ENCODE measurements around the gene SAT1. TPM values are rescaled to one million over a fixed set of nuclear protein-coding genes. Genes with fewer than 3 reads are reported as not detected.

SAT1 gene
- total RNA-seq, 1 experiment from 2014 or later, result 448 TPM

DNA sequence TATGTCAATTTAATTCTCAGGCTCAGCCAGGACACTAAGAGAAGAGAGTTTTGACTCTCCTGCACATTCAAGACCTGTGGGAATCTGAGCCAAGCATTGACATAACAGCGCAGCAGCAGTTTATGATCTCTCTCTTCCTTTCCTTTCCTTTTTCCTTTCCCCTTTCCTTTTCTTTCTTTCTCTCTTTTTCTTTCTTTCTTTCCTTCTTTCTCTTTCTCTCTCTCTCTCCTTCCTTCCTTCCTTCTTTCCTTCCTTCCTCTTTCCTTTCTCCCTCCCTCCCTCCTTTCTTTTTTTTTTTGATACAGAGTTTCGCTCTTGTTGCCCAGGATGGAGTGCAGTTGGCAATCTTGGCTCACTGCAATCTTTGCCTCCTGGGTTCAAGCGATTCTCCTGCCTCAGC lies 21.6 kb downstream of the SAT1 start:
- Histone ChIP-seq H3K36me3 (ENCODE audit: low read depth, low read length) (no peaks in the 10 kb centered on the region), H3K9me3 (ENCODE audit: low read length) (no peaks in the 10 kb centered on the region), H3K4me2 (ENCODE audit: low read length) (peak overlapping the region; percentile 71), H4K20me1 (ENCODE audit: low read length) (no peaks in the 10 kb centered on the region), H3K27ac (ENCODE audit: low read length) (peak overlapping the region; percentile 97), H3K27me3 (ENCODE audit: low read length) (no peaks in the 10 kb centered on the region), H3K9ac (ENCODE audit: low read length) (peak overlapping the region; percentile 84), H2AFZ (ENCODE audit: low read length) (no peak overlapping the region), H3F3A (ENCODE audit: low read length, unreplicated experiment) (peaks cover 8% of the 10 kb centered on the region), H3K4me1 (ENCODE audit: insufficient read depth, low read length) (peaks cover 46% of the 10 kb centered on the region), H3K9me2 (replicated peaks; ENCODE audit: low read length) (no peaks in the 10 kb centered on the region), H3K4me3 (ENCODE audit: low read length) (peak overlapping the region; percentile 17), H3K79me2 (ENCODE audit: low read length) (no peaks in the 10 kb centered on the region)
- no TSS peak for BruUV-seq (replicated peaks)
- ChIA-PET CTCF (no interaction called here), POLR2A (ENCODE audit: unreplicated experiment) (no interaction called here)
- ATAC-seq (peak; percentile 10), DNase-seq (no peak)
- TF ChIP-seq, protein P1, sequence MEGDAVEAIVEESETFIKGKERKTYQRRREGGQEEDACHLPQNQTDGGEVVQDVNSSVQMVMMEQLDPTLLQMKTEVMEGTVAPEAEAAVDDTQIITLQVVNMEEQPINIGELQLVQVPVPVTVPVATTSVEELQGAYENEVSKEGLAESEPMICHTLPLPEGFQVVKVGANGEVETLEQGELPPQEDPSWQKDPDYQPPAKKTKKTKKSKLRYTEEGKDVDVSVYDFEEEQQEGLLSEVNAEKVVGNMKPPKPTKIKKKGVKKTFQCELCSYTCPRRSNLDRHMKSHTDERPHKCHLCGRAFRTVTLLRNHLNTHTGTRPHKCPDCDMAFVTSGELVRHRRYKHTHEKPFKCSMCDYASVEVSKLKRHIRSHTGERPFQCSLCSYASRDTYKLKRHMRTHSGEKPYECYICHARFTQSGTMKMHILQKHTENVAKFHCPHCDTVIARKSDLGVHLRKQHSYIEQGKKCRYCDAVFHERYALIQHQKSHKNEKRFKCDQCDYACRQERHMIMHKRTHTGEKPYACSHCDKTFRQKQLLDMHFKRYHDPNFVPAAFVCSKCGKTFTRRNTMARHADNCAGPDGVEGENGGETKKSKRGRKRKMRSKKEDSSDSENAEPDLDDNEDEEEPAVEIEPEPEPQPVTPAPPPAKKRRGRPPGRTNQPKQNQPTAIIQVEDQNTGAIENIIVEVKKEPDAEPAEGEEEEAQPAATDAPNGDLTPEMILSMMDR (conservative IDR thresholded peaks at IDR 0.05; ENCODE audit: low read depth, low read length), result no peak
- TF ChIP-seq EZH2 (IDR thresholded peaks at IDR 0.05; ENCODE audit: low read length, unreplicated experiment) (no peak), EZH2phosphoT487 (IDR thresholded peaks at IDR 0.05; ENCODE audit: borderline replicate concordance, low read length) (no peak)
- intact Hi-C loops (cut with micrococcal nuclease), result no loop called here

DNA sequence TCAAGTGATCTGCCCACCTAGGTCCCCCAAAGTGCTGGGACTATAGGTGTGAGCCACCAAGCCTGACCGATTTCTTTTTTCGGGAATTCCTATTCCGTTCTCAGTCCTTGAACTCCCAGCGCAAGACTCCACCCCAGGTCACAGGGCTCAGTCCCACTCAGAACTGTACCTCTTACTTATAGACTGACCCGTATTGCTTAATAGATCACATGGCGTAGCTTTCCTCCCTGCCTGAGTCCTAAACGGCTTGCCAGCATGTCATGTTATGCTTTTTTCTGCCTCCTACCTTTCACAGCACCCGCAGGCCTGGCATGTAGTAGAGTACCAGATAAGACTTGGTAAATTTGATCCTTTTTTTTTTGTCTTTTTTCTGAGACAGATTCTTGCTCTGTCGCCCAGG lies 22.4 kb downstream of the SAT1 start:
- no peak for ATAC-seq
- no peaks in the 10 kb centered on the region for H4K20me1 ChIP-seq (ENCODE audit: low read length)
- no peaks in the 10 kb centered on the region for H3K9me2 ChIP-seq (replicated peaks; ENCODE audit: low read length)
- intact Hi-C loops (cut with micrococcal nuclease), result no loop called here
- H3F3A ChIP-seq (ENCODE audit: low read length, unreplicated experiment), result peaks cover 8% of the 10 kb centered on the region
- DNase-seq, result no peak
- H3K4me1 ChIP-seq (ENCODE audit: insufficient read depth, low read length), result peaks cover 46% of the 10 kb centered on the region
- no peak overlapping the region for H3K4me3 ChIP-seq (ENCODE audit: low read length)
- BruUV-seq (replicated peaks), result no TSS peak
- H3K79me2 ChIP-seq (ENCODE audit: low read length), result no peaks in the 10 kb centered on the region
- no peak overlapping the region for H2AFZ ChIP-seq (ENCODE audit: low read length)
- H3K36me3 ChIP-seq (ENCODE audit: low read depth, low read length), result no peaks in the 10 kb centered on the region
- no peak for TF ChIP-seq EZH2phosphoT487 (IDR thresholded peaks at IDR 0.05; ENCODE audit: borderline replicate concordance, low read length)
- TF ChIP-seq, protein P1 (conservative IDR thresholded peaks at IDR 0.05; ENCODE audit: low read depth, low read length), result no peak
- TF ChIP-seq EZH2 (IDR thresholded peaks at IDR 0.05; ENCODE audit: low read length, unreplicated experiment), result no peak
- CTCF ChIA-PET, result no interaction called here
- H3K27me3 ChIP-seq (ENCODE audit: low read length), result no peaks in the 10 kb centered on the region
- peak overlapping the region; percentile 84; the same call in 1 of the 2 replicates for H3K9ac ChIP-seq (ENCODE audit: low read length)
- H3K9me3 ChIP-seq (ENCODE audit: low read length), result no peaks in the 10 kb centered on the region
- peak overlapping the region; percentile 97 for H3K27ac ChIP-seq (ENCODE audit: low read length)
- POLR2A ChIA-PET (ENCODE audit: unreplicated experiment), result no interaction called here
- H3K4me2 ChIP-seq (ENCODE audit: low read length), result no peak overlapping the region

DNA sequence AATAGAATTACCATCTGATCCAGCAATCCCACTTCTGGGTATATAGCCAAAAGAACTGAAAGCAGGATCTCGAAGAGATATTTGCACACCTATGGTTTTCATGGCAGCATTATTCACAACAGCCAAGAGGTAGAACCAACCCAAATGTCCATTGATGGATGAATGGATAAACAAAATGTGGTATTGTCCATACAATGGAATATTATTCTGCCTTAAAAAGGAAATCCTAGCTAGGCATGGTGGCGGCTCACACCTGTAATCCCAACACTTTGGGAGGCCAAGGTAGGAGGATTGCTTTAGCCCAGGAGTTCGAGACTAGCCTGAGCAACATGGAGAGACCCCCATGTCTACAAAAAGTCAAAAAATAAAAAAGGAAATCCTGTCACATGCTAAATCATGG lies 27.3 kb downstream of the SAT1 start:
- intact Hi-C loops (cut with micrococcal nuclease), result no loop called here
- no peaks in the 10 kb centered on the region for H3K79me2 ChIP-seq (ENCODE audit: low read length)
- DNase-seq (no peak), ATAC-seq (no peak)
- no peaks in the 10 kb centered on the region for H3K36me3 ChIP-seq (ENCODE audit: low read depth, low read length)
- H3K27me3 ChIP-seq (ENCODE audit: low read length), result no peaks in the 10 kb centered on the region
- no TSS peak for BruUV-seq (replicated peaks)
- POLR2A ChIA-PET (ENCODE audit: unreplicated experiment), result no interaction called here
- H2AFZ ChIP-seq (ENCODE audit: low read length), result no peak overlapping the region
- CTCF ChIA-PET, result no interaction called here
- H3K9me3 ChIP-seq (ENCODE audit: low read length), result no peaks in the 10 kb centered on the region
- no peak overlapping the region for H3K4me2 ChIP-seq (ENCODE audit: low read length)
- H3K9me2 ChIP-seq (replicated peaks; ENCODE audit: low read length), result no peaks in the 10 kb centered on the region
- H3K27ac ChIP-seq (ENCODE audit: low read length), result no peak overlapping the region
- H3K4me3 ChIP-seq (ENCODE audit: low read length), result no peak overlapping the region
- peaks cover 3% of the 10 kb centered on the region for H3F3A ChIP-seq (ENCODE audit: low read length, unreplicated experiment)
- TF ChIP-seq, protein P1 (conservative IDR thresholded peaks at IDR 0.05; ENCODE audit: low read depth, low read length), result no peak
- TF ChIP-seq EZH2 (IDR thresholded peaks at IDR 0.05; ENCODE audit: low read length, unreplicated experiment) (no peak), EZH2phosphoT487 (IDR thresholded peaks at IDR 0.05; ENCODE audit: borderline replicate concordance, low read length) (no peak)
- no peaks in the 10 kb centered on the region for H4K20me1 ChIP-seq (ENCODE audit: low read length)
- H3K4me1 ChIP-seq (ENCODE audit: insufficient read depth, low read length), result peaks cover 16% of the 10 kb centered on the region
- H3K9ac ChIP-seq (ENCODE audit: low read length), result no peak overlapping the region

All from PC-3 (cell line).